T-helper 1 cell (primary cell): ENCODE measurements around the gene RANBP3.

Source experiments
- DNase-seq, 5 donors: peaks; one replicate each; pipeline ENCODE4 v3.0.0-alpha.2; 2012 to 2020

RANBP3 gene

GRCh38 chr19:5921516-5922160 is 56.3 kb downstream of the RANBP3 start:
- no peak for DNase-seq

- DNase-seq = no peak
Observed at GRCh38 chr19:5918463-5919079, 59.4 kb downstream of the RANBP3 start.

- DNase-seq = no peak
Observed at GRCh38 chr19:5917431-5918107, 60.4 kb downstream of the RANBP3 start.

- DNase-seq = no peak
Observed at GRCh38 chr19:5916181-5916708, 61.7 kb downstream of the RANBP3 start.

- DNase-seq = no peak
Observed at GRCh38 chr19:5915782-5916165, 62.2 kb downstream of the RANBP3 start.

- DNase-seq = no peak
Observed at GRCh38 chr19:5914946-5915781, 62.8 kb downstream of the RANBP3 start.

GRCh38 chr19:5914358-5914774 is 63.6 kb downstream of the RANBP3 start:
- DNase-seq = no peak

GRCh38 chr19:5913739-5914357 is 64.1 kb downstream of the RANBP3 start, which contains the start of gene CAPS:
Gene CAPS, plus strand, starts transcription at chr19:5914254. Its CDS starts 153 bp downstream, at chr19:5914407.
- no peak for DNase-seq

- no peak for DNase-seq
Observed at GRCh38 chr19:5911366-5911765, 66.6 kb downstream of the RANBP3 start.

GRCh38 chr19:5910638-5910907 is 67.4 kb downstream of the RANBP3 start:
- no peak for DNase-seq

- DNase-seq = no peak
Observed at GRCh38 chr19:5908773-5909442, 69.0 kb downstream of the RANBP3 start.

- no peak for DNase-seq
Observed at GRCh38 chr19:5907241-5907640, 70.7 kb downstream of the RANBP3 start.

GRCh38 chr19:5905114-5905778 is 72.7 kb downstream of the RANBP3 start:
- DNase-seq = no peak

GRCh38 chr19:5904352-5905113 is 73.4 kb downstream of the RANBP3 start, which contains the start of gene VMAC:
Gene VMAC, plus strand, starts transcription at chr19:5904872. Its CDS starts 19 bp downstream, at chr19:5904891.
- DNase-seq = peak; percentile 100

GRCh38 chr19:5903624-5904351 is 74.2 kb downstream of the RANBP3 start, which contains the start of gene NDUFA11:
Gene NDUFA11, minus strand, starts transcription at chr19:5903790. Its CDS starts 82 bp downstream, at chr19:5903708.
- DNase-seq = peak; percentile 94 to 98 (median 96)

- DNase-seq = no peak
Observed at GRCh38 chr19:5903056-5903623, 74.8 kb downstream of the RANBP3 start.

GRCh38 chr19:5900976-5901375 is 77.0 kb downstream of the RANBP3 start:
- no peak for DNase-seq

- no peak for DNase-seq
Observed at GRCh38 chr19:5899728-5900526, 78.0 kb downstream of the RANBP3 start.
